Thoracic aorta (tissue), 2 donors: ENCODE results near the gene SOAT2. TPM values are rescaled to one million over a fixed set of nuclear protein-coding genes. Genes with fewer than 3 reads are reported as not detected.

Source experiments
- ATAC-seq: fragments of 150-250 bp; one replicate; pipeline ENCODE4 v1.8.0; 2017; ENCODE audit warnings: low read depth; ENCODE audit not compliant: insufficient number of reproducible peaks, low FRiP score
- DNase-seq: peaks from one replicate; pipeline ENCODE4 v3.0.0-alpha.2; 2020; ENCODE audit warnings: low spot score
- H3K27ac ChIP-seq, 2 donors: fragments of 200-600 bp; sonication (generic); 1 replicate in 1 of 2; 2 replicates in 1 of 2; pipeline ENCODE4 v1.5.1; 2016; ENCODE audit warnings: mild to moderate bottlenecking in 2 of 2, moderate library complexity in 2 of 2
- H3K27me3 ChIP-seq: fragments of 200-600 bp; sonication (generic); replicated peaks from 2 replicates; pipeline ENCODE4 v1.6.0; 2016; ENCODE audit warnings: mild to moderate bottlenecking; ENCODE audit not compliant: insufficient read depth
- H3K36me3 ChIP-seq: fragments of 200-600 bp; sonication (generic); one replicate; pipeline ENCODE4 v1.5.1; 2016
- H3K4me1 ChIP-seq, 2 donors: fragments of 200-600 bp; sonication (generic); 1 replicate in 1 of 2; 2 replicates in 1 of 2; pipeline versions ENCODE4 v1.5.1 to v1.6.0; 2016; ENCODE audit warnings: low read depth in 2 of 2, mild to moderate bottlenecking in 1 of 2; ENCODE audit not compliant: control insufficient read depth in 1 of 2
- H3K4me3 ChIP-seq: fragments of 200-600 bp; sonication (generic); 2 replicates; pipeline ENCODE4 v1.5.1; 2016; ENCODE audit warnings: mild to moderate bottlenecking
- H3K9me3 ChIP-seq: fragments of 200-600 bp; sonication (generic); 2 replicates; pipeline ENCODE4 v1.5.1; 2016
- total RNA-seq, 2 donors: library from RNA; depleted of rRNA; stranded (reverse); fragments of >200 nt; gene quantifications; one replicate each; pipeline versions ENCODE4 v1.1.0 to v1.2.3, GENCODE V29; 2016
- TF ChIP-seq, protein P1 (sequence below): fragments of 200-600 bp; sonication (generic); IDR thresholded peaks from one replicate; pipeline ENCODE4 v1.5.1; 2019; ENCODE audit warnings: antibody characterized with exemption

Gene SOAT2
- total RNA-seq, 2 donors from 2014 or later, result 0.81 to 0.99 TPM

DNA sequence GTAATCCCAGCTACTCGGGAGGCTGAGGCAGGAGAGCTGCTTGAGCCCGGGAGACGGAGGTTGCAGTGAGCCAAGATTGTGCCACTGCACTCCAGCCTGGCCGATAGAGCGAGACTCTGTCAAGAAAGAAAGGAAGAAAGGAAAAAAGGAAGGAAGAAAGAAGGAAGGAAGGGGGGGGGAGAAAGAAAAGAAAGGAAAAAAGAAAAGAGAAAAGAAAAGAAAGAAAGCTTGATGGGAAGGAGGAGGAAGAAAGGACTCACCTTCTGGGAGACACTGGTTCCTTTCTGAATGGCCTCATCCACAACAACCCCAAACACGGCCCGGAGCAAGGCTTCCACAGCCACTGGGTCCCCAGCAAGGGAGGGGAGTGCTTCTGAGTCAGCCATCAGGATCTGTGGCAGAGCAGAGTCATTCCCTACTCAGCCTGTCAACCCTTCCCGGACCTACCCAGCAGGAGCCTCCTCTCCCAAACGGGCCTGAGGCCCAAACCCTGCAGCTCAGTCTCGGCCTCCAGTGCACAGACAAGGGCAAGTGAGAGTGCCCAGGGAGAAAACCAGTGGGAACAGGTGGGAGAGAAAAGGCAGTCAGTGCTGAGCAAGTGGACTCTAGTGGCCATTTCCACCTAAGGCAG is 69.9 kb downstream of the SOAT2 start:
- Histone ChIP-seq H3K27ac (no peak overlapping the region), H3K9me3 (no peaks in the 10 kb centered on the region), H3K27me3 (no peaks in the 10 kb centered on the region), H3K36me3 (peaks cover 21% of the 10 kb centered on the region), H3K4me1 (no peaks in the 10 kb centered on the region), H3K4me3 (no peak overlapping the region)
- ATAC-seq, result no peak
- TF ChIP-seq, protein P1, sequence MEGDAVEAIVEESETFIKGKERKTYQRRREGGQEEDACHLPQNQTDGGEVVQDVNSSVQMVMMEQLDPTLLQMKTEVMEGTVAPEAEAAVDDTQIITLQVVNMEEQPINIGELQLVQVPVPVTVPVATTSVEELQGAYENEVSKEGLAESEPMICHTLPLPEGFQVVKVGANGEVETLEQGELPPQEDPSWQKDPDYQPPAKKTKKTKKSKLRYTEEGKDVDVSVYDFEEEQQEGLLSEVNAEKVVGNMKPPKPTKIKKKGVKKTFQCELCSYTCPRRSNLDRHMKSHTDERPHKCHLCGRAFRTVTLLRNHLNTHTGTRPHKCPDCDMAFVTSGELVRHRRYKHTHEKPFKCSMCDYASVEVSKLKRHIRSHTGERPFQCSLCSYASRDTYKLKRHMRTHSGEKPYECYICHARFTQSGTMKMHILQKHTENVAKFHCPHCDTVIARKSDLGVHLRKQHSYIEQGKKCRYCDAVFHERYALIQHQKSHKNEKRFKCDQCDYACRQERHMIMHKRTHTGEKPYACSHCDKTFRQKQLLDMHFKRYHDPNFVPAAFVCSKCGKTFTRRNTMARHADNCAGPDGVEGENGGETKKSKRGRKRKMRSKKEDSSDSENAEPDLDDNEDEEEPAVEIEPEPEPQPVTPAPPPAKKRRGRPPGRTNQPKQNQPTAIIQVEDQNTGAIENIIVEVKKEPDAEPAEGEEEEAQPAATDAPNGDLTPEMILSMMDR, result no peak
- DNase-seq, result no peak

Other genes with a start within 250 kb of the SOAT2 start
- gene KRT8, start 198.4 kb upstream of the SOAT2 start, total RNA-seq, result 100 to 1,000 TPM; 130 to 175 TPM
- gene KRT18, start 154.4 kb upstream of the SOAT2 start, total RNA-seq, result 10 to 100 TPM; 21.5 to 38.3 TPM
- gene EIF4B, start 97.0 kb upstream of the SOAT2 start, total RNA-seq, result 100 to 1,000 TPM; 279 to 338 TPM
- gene TNS2, start 53.4 kb upstream of the SOAT2 start, total RNA-seq, result 100 to 1,000 TPM; 292 to 307 TPM
- 10 to 100 TPM; 68.0 to 94.8 TPM for gene SPRYD3, start 24.1 kb upstream of the SOAT2 start, total RNA-seq
- gene IGFBP6, start 5.8 kb upstream of the SOAT2 start, total RNA-seq, result 1,000 to 10,000 TPM; 1,999 to 2,150 TPM
- gene ZNF740, start 77.2 kb downstream of the SOAT2 start, total RNA-seq, result 10 to 100 TPM; 22.2 to 28.4 TPM
- gene CSAD, start 77.4 kb downstream of the SOAT2 start, total RNA-seq, result 10 to 100 TPM; 70.8 to 89.5 TPM
- gene ITGB7, start 103.8 kb downstream of the SOAT2 start, total RNA-seq, result 1 to 10 TPM; 2.1 to 8.3 TPM
- gene RARG, start 128.7 kb downstream of the SOAT2 start, total RNA-seq, result 10 to 100 TPM; 25.7 to 37.5 TPM
- under 1 TPM; 0.78 to 0.95 TPM for gene ESPL1, start 164.8 kb downstream of the SOAT2 start, total RNA-seq
- 100 to 1,000 TPM; 305 to 445 TPM for gene PFDN5, start 192.1 kb downstream of the SOAT2 start, total RNA-seq
- gene MYG1, start 196.2 kb downstream of the SOAT2 start, total RNA-seq, result 10 to 100 TPM; 23.4 to 49.4 TPM
- 10 to 100 TPM; 43.2 to 64.2 TPM for gene AAAS, start 218.1 kb downstream of the SOAT2 start, total RNA-seq
- gene SP7, start 232.9 kb downstream of the SOAT2 start, total RNA-seq, result not detected